ENCODE data around the gene IPO11. TPM values are rescaled to one million over a fixed set of nuclear protein-coding genes. Genes with fewer than 3 reads are reported as not detected.

Gene IPO11
- 21.8 and 22.0 TPM in 2 replicates for total RNA-seq (2014; rRNA removed; shearing (Covaris generic))

GRCh38 chr5:62412549-62413329 lies at the start of gene IPO11:
Gene IPO11 (plus strand): TSS chr5:62412763. CDS start chr5:62437280, 24,517 bp downstream.

GRCh38 chr5:62403411-62404250 lies 8.9 kb upstream of the IPO11 start, which contains the start of gene DIMT1:
Gene DIMT1 (minus strand): TSS chr5:62403905. CDS start chr5:62403772, 133 bp downstream.

GRCh38 chr5:62578540-62578939 lies 166.0 kb downstream of the IPO11 start, which contains the start of gene LRRC70:
Gene LRRC70 (plus strand): TSS chr5:62578819. CDS start chr5:62579439, 620 bp downstream.

Small RNAs within 50 kb of the gene (small RNA-seq; reads per million reads assigned to genes)
- not detected for gene CKS1BP3
- not detected for gene RNU6-661P

Other genes starting within 250 kb of the IPO11 start
- gene KIF2A, start 106.6 kb upstream of the IPO11 start, total RNA-seq (2014; rRNA removed; shearing (Covaris generic)): 39.8 and 58.3 TPM in 2 replicates
- 68.1 and 76.5 TPM in 2 replicates for gene DIMT1, start 8.9 kb upstream of the IPO11 start, total RNA-seq (2014; rRNA removed; shearing (Covaris generic))
- gene LRRC70, start 166.1 kb downstream of the IPO11 start, total RNA-seq (2014; rRNA removed; shearing (Covaris generic)): 0.11 and 0.69 TPM in 2 replicates

Data from A375 (cell line).